Neural crest cell (in vitro differentiated cells): Measurements from ENCODE around the gene PIP4K2B. TPM values are rescaled to one million over a fixed set of nuclear protein-coding genes. Genes with fewer than 3 reads are reported as not detected.

Experiments
- DNase-seq: peaks from one replicate; pipeline ENCODE4 v3.0.0; 2021; ENCODE audit warnings: low read depth, mixed read lengths, low spot score
- H3K27ac Mint-ChIP-seq: one replicate; pipeline ENCODE4 v1.8.0; 2021; ENCODE audit warnings: mild to moderate bottlenecking, mixed read lengths; ENCODE audit not compliant: unreplicated experiment
- H3K27me3 Mint-ChIP-seq: 2 replicates; pipeline ENCODE4 v1.8.0; 2021; ENCODE audit warnings: low read depth, mild to moderate bottlenecking, mixed read lengths
- H3K36me3 Mint-ChIP-seq: 2 replicates; pipeline ENCODE4 v1.8.0; 2021; ENCODE audit warnings: low read depth, mild to moderate bottlenecking, mixed read lengths
- H3K4me1 Mint-ChIP-seq: 2 replicates; pipeline ENCODE4 v1.8.0; 2021; ENCODE audit warnings: mixed read lengths
- H3K4me3 Mint-ChIP-seq: one replicate; pipeline ENCODE4 v1.8.0; 2021; ENCODE audit warnings: mild to moderate bottlenecking, mixed read lengths
- H3K9me3 Mint-ChIP-seq: 2 replicates; pipeline ENCODE4 v1.8.0; 2021; ENCODE audit warnings: mixed read lengths
- total RNA-seq: library from RNA; stranded (reverse); gene quantifications from 2 replicates; pipeline ENCODE4 v1.2.1, GENCODE V29; 2021
- TF ChIP-seq, protein P1 (sequence below): fragments of 200-600 bp; sonication (generic); conservative IDR thresholded peaks from 2 replicates; pipeline ENCODE4 v1.5.0; 2021; ENCODE audit warnings: antibody characterized with exemption, mild to moderate bottlenecking

Gene PIP4K2B
- total RNA-seq, 1 donor from 2014 or later = 105 TPM

- Mint-ChIP-seq H3K4me3 (no peak overlapping the region), H3K27me3 (no peaks in the 10 kb centered on the region), H3K4me1 (no peaks in the 10 kb centered on the region), H3K36me3 (peaks cover 10% of the 10 kb centered on the region), H3K9me3 (no peaks in the 10 kb centered on the region), H3K27ac (no peak overlapping the region)
- DNase-seq = no peak
- TF ChIP-seq, protein P1, sequence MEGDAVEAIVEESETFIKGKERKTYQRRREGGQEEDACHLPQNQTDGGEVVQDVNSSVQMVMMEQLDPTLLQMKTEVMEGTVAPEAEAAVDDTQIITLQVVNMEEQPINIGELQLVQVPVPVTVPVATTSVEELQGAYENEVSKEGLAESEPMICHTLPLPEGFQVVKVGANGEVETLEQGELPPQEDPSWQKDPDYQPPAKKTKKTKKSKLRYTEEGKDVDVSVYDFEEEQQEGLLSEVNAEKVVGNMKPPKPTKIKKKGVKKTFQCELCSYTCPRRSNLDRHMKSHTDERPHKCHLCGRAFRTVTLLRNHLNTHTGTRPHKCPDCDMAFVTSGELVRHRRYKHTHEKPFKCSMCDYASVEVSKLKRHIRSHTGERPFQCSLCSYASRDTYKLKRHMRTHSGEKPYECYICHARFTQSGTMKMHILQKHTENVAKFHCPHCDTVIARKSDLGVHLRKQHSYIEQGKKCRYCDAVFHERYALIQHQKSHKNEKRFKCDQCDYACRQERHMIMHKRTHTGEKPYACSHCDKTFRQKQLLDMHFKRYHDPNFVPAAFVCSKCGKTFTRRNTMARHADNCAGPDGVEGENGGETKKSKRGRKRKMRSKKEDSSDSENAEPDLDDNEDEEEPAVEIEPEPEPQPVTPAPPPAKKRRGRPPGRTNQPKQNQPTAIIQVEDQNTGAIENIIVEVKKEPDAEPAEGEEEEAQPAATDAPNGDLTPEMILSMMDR = peak; percentile 39
Observed at GRCh38 chr17:38815576-38816193, 16.3 kb upstream of the PIP4K2B start.

DNA sequence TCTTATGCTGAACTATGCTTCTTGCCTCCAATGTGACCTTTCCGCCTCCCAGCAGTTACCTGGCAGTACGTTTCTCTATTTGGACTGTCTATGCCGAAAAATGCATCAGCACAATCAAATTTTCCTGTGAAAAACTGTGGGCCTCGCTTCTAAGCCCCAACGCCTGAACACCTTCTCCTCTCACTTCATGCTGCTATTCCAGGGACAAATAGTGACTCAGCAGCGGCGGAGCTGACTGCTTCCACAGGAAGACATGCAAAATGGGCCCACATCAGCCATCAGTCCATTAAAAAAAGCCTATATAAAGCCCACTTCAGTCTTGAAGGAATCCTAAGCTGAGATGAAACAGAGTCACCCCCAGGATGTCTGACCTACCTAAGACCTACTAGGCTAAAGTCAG, 10.5 kb upstream of the PIP4K2B start:
- Mint-ChIP-seq H3K36me3 (peaks cover 11% of the 10 kb centered on the region), H3K4me1 (no peaks in the 10 kb centered on the region), H3K9me3 (no peaks in the 10 kb centered on the region), H3K27ac (no peak overlapping the region), H3K27me3 (no peaks in the 10 kb centered on the region), H3K4me3 (no peak overlapping the region)
- no peak for DNase-seq
- TF ChIP-seq, protein P1 = no peak

GRCh38 chr17:38800237-38800760, 943 bp upstream of the PIP4K2B start:
- peak overlapping the region; percentile 30 for H3K27ac Mint-ChIP-seq
- peaks cover 15% of the 10 kb centered on the region for H3K36me3 Mint-ChIP-seq

GRCh38 chr17:38798614-38799500, 499 bp downstream of the PIP4K2B start:
- Mint-ChIP-seq H3K36me3 (peaks cover 10% of the 10 kb centered on the region), H3K27me3 (peaks cover 3% of the 10 kb centered on the region), H3K4me3 (peak overlapping the region; percentile 99), H3K27ac (peak overlapping the region; percentile 95), H3K9me3 (no peaks in the 10 kb centered on the region), H3K4me1 (peaks cover 47% of the 10 kb centered on the region)
- TF ChIP-seq, protein P1 = peak; percentile 22
- peak; percentile 21 for DNase-seq

More at GRCh38 chr17:38800237-38800760, 943 bp upstream of the PIP4K2B start:
- Mint-ChIP-seq H3K9me3 (no peaks in the 10 kb centered on the region), H3K4me3 (peak overlapping the region; percentile 82), H3K27me3 (peaks cover 3% of the 10 kb centered on the region), H3K4me1 (peaks cover 39% of the 10 kb centered on the region)
- TF ChIP-seq, protein P1 = no peak
- no peak for DNase-seq

GRCh38 chr17:38797828-38798227, 1.5 kb downstream of the PIP4K2B start:
- Mint-ChIP-seq H3K9me3 (no peaks in the 10 kb centered on the region), H3K27me3 (peaks cover 3% of the 10 kb centered on the region)

More at GRCh38 chr17:38797828-38798227, 1.5 kb downstream of the PIP4K2B start:
- DNase-seq = no peak
- TF ChIP-seq, protein P1 = no peak
- Mint-ChIP-seq H3K27ac (peak overlapping the region; percentile 95), H3K4me1 (peaks cover 49% of the 10 kb centered on the region), H3K4me3 (peak overlapping the region; percentile 99), H3K36me3 (peaks cover 8% of the 10 kb centered on the region)
